GM18867 (cell line): Measurements from ENCODE around the gene PLSCR5.

Source experiments
- ATAC-seq: cut with Tn5 transposase; IDR thresholded peaks from one replicate; pipeline ENCODE4 v1.9.1; 2021; ENCODE audit warnings: mild to moderate bottlenecking, moderate library complexity; ENCODE audit not compliant: unreplicated experiment

PLSCR5 gene

DNA sequence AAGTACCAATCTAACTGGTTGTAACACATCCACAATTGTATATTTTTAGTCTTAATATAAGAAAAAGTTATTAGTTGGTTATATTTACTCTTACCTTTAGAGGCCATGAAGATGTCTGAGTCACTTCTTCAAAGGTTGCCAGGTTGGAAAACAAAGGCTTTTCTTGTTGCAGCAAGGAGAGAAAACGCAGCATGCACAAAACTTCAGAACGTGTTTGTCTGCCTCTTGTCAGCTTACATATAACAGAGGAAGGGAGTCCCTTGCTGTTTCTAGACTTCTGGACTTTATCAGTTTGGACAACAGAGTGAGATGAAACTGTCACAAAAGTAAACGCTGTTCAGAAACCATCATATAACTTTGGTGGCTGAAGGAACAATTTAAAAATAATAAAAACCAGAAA is at the start of gene PLSCR5:
PLSCR5 (minus strand) TSS at position 241 of the 400 bp plus-strand sequence; CDS start at position 107, 134 bp downstream.
- no peak for ATAC-seq

DNA sequence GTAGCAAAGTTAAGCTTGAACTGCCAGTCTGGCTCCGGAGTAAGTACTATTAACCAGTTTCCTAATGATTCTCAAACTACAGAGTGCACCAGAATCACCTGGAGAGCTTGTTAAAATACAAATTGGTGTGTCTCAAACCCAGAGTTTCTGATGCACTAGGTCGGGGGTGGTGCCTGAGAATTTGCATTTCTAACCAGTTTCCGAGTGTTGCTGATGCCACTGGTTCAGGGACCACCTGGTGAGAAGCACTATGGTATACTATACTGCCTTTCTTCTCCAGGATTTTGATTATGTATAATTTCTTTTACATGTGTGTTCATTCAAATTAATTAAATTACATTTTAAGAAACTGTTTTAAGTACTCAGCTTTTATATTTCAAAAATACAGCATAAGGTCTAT is 48.8 kb upstream of the PLSCR5 start:
- ATAC-seq, result no peak

DNA sequence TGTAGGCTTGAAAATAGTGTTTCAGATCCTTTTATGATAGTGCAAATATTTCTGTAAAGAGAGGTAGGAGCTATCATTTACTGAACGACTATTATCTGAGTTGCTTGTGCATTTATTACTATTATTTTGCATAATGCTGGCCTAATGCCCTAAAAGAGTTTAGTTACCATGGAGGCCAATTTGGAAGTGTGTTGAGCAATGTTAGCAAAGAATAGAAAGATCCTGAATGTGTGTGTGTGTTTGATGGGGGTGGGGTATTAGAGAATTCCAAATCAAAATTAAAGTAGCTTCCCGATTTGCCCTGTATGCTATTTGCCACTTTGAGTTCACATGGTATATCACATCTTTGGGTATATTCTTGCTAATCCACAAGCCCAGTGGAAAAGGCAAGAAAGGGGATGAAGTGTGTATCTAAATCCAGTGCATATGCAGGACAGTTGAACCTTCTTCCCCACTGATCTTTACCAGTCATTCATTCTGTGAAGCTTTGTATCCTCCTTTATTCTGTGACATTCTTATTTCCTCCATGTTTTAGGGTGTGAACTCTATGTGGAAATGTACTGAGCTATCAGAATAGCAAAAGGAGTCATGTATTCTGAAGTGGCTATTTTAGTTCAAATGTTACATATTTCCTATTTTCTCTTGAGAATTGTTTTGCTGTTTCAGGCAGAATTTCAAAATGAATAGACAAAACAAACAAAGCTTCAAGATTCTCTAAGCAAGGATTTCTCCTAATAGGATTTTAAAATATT is 45.7 kb upstream of the PLSCR5 start:
- ATAC-seq, result no peak

GRCh38 chr3:146646261-146646660 is 41.1 kb upstream of the PLSCR5 start:
- ATAC-seq, result no peak

- ATAC-seq, result peak; percentile 85
Observed at GRCh38 chr3:146640955-146641867, 36.1 kb upstream of the PLSCR5 start.

GRCh38 chr3:146640361-146640760 is 35.2 kb upstream of the PLSCR5 start:
- ATAC-seq, result no peak

DNA sequence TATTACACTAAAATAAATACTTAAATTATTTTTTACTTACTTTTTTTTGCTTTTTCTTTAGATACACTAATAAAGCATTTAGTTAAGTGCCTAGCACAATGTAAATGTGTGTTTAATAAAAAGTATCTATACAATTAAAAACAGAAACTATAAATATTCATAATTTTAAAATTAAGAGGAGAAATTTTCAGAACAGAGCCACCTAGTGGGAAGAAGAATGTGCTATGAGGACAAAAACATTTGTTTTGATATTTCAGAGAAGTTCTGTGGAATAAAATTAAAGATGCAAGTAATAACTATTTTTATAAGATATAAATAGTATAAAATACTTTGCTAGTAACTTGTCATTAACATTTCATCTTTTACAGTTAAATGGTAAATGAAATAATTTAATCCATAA is 33.6 kb upstream of the PLSCR5 start:
- no peak for ATAC-seq

- ATAC-seq, result no peak
Observed at GRCh38 chr3:146637871-146638270, 32.7 kb upstream of the PLSCR5 start.

GRCh38 chr3:146636881-146637280 is 31.7 kb upstream of the PLSCR5 start:
- no peak for ATAC-seq

DNA sequence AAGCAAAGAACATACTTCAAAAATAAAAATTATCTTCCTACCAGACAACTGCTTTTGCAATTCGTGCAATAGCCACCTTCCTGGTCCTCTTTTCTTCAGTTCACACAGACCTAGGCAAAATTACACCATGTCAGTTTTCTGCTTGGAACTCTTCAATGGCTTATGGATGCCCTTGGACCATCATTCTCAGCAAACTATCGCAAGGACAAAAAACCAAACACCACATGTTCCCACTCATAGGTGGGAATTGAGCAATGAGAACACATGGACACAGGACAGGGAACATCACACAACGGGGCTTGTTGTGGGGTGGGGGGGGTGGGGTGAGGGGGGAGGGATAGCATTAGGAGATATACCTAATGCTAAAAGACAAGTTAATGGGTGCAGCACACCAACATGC is 29.2 kb upstream of the PLSCR5 start:
- ATAC-seq, result no peak

DNA sequence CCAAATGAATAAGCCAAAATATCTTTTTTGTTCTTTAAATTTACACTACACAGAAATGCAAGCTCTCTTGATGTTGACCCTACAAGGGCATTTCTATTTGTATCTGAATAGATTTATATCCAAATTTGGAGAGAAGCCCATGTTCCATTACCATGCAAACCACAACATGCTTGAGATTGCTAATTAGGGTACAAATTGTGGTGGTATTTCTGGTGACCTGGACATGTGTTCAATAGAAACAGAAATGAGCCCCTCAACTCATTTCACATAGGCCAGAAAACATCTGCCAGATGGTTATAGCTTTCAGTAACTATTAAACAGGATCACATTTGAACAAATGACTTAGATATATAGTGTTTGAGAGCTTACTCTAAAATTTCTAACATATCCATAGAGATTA is 23.5 kb upstream of the PLSCR5 start:
- no peak for ATAC-seq

GRCh38 chr3:146626403-146627122 is 21.4 kb upstream of the PLSCR5 start:
- no peak for ATAC-seq

- peak; percentile 67 for ATAC-seq
Observed at GRCh38 chr3:146625186-146625775, 20.1 kb upstream of the PLSCR5 start.

DNA sequence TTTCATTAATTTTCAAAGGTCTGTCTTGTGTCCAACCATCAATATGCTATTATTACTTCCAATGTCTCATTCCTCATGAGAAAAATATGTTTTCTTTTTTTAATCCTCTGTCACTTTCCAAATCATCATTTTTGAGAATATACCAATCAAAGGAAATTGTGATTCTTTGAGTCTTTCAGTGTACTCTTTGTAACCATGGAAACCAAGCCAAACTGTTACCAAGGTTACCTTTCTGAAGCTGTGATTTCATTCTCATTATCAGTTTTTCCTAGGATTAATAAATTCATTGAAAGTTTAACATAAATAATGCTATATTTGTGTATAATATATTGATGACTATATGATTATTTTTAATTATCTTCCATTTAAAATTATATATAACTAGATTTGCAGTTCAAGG is 16.6 kb upstream of the PLSCR5 start:
- no peak for ATAC-seq

GRCh38 chr3:146612015-146612414 is 6.9 kb upstream of the PLSCR5 start:
- ATAC-seq, result no peak

DNA sequence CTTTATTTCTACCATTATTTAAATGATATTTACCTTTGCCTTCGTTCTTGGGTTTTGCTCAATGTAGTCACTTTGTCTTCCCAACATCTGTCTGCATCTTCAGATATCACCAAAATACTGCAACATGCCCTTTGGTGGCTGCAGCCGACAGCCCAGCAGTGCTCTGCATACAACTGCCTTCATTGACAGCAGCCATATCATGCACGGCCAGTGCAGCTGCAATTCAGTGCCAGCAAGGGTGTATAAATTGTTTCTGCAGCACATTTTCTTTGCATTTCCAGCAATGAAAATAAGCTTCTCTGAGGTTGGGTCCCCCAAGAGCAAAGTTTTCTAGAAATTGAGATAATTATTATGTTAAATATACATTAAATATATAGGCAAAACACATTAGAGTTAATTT is 6.0 kb upstream of the PLSCR5 start:
- ATAC-seq, result no peak

GRCh38 chr3:146598535-146598934 is 6.6 kb downstream of the PLSCR5 start:
- ATAC-seq, result no peak

- no peak for ATAC-seq
Observed at GRCh38 chr3:146594843-146595482, 10.2 kb downstream of the PLSCR5 start.

DNA sequence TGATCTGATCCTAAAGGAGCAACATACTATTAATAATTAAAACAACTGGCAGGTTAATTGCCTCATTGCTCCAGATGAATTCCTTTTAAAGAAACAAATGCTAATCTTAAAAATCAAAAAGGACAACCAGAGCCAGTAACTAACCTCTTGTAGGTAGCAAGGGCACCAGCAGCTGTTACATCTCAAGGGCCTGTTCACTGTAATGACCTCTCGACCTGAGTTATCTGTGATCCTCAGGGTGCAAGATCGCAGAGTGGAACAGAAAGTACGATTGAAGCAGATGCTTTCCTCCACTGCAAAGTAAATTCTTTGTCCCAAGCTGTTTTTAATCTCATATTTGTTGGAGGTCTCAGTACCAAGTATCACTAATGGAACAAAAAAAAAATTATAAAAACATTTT is 11.4 kb downstream of the PLSCR5 start:
- no peak for ATAC-seq

DNA sequence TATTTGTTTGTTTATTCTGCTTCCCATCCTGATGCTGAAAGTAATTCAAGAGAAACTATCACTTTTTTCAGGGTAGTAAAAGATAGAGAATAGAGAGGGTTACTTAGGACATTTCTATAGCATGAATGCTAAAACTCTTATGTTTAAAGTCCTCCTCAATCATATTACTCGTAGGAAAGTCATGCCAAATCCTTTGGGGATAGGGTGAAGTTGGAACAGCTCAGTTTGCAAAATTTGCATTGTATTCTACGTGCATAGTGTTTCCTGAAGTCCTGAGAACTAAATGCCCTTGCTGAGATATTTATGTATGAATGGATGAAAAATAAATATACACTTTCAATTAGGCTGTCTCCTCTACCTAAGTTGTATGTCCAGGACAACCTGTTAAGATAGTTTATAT is 14.6 kb downstream of the PLSCR5 start:
- no peak for ATAC-seq
